Aorta (tissue), 5 donors: ENCODE measurements around the gene AMPD3. TPM values are rescaled to one million over a fixed set of nuclear protein-coding genes. Genes with fewer than 3 reads are reported as not detected.

ENCODE experiments used
- ATAC-seq: fragments of 200-7000 bp; cut with Tn5 transposase; one replicate; pipeline ENCODE4 v1.9.1; 2022; ENCODE audit warnings: moderate library complexity; ENCODE audit not compliant: low FRiP score
- DNase-seq, 2 donors: peaks; one replicate each; pipeline ENCODE4 v3.0.0-alpha.2; 2020
- H3K27ac ChIP-seq, 2 donors: one replicate each; pipeline ENCODE4 v1.5.1; 2013; ENCODE audit warnings: low read length in 2 of 2, mild to moderate bottlenecking in 2 of 2, moderate library complexity in 2 of 2, control low read depth in 1 of 2, inconsistent platforms in 1 of 2, low read depth in 1 of 2
- H3K27me3 ChIP-seq, 2 donors: one replicate each; pipeline ENCODE4 v1.6.1; 2013; ENCODE audit warnings: control low read depth in 1 of 2, low read length in 1 of 2, mild to moderate bottlenecking in 1 of 2, moderate library complexity in 1 of 2; ENCODE audit not compliant: insufficient read depth in 2 of 2, control insufficient read depth in 1 of 2
- H3K36me3 ChIP-seq, 2 donors: one replicate each; pipeline ENCODE4 v1.6.1; 2013; ENCODE audit warnings: control low read depth in 1 of 2, low read length in 1 of 2, mild to moderate bottlenecking in 1 of 2; ENCODE audit not compliant: insufficient read depth in 2 of 2, control insufficient read depth in 1 of 2
- H3K4me1 ChIP-seq, 2 donors: one replicate each; pipeline ENCODE4 v1.6.1; 2013; ENCODE audit warnings: low read length in 2 of 2, control low read depth in 1 of 2, mild to moderate bottlenecking in 1 of 2, moderate library complexity in 1 of 2; ENCODE audit not compliant: insufficient read depth in 2 of 2, control insufficient read depth in 1 of 2
- H3K4me3 ChIP-seq, 2 donors: one replicate each; pipeline ENCODE4 v1.5.1; 2013; ENCODE audit warnings: low read length in 2 of 2, control low read depth in 1 of 2, mild to moderate bottlenecking in 1 of 2
- H3K9me3 ChIP-seq: one replicate; pipeline ENCODE4 v1.6.1; 2013; ENCODE audit warnings: mild to moderate bottlenecking, low read length; ENCODE audit not compliant: control insufficient read depth
- WGBS, 2 donors: extraction: QIAGEN DNeasy Blood & Tissue Kit; methylation state at CpG; one replicate each; pipeline ENCODE4 v1.1.7; 2013; 5-methylcytosine and 5-hydroxymethylcytosine counted together
- intact Hi-C, 2 donors: fragments of 100-400 bp; cut with DNase I; formaldehyde crosslinking; loops; one replicate each; pipeline versions ENCODE4 v1.14.2 to v1.15.0; 2022
- polyA plus RNA-seq, 2 donors: library from polyadenylated mRNA; stranded (reverse); fragments of 200-250 nt; gene quantifications; one replicate each; pipeline ENCODE4 v1.2.3, GENCODE V29; 2013
- total RNA-seq, 2 donors: library from RNA; stranded (reverse); fragmentation: NEBNext Ultra II Directional; extraction: Animal tissue kit (Norgen Biotek cat#: 25700); gene quantifications; one replicate each; pipeline ENCODE4 v1.2.1, GENCODE V29; 2021
- donor health status: healthy with polysubstance abuse.
- donor health status: Bipolar disorder and iron deficiency.
- donor health status: DM: no; HTN: no; CAD: no.
- donor health status: DM: no; HTN: no; CAD: no.
- donor health status: DM: yes; HTN: yes; CAD: no.

The AMPD3 gene
- total and polyA plus RNA-seq, 4 donors: 2.5 to 16.9 (median 5.8) TPM

DNA sequence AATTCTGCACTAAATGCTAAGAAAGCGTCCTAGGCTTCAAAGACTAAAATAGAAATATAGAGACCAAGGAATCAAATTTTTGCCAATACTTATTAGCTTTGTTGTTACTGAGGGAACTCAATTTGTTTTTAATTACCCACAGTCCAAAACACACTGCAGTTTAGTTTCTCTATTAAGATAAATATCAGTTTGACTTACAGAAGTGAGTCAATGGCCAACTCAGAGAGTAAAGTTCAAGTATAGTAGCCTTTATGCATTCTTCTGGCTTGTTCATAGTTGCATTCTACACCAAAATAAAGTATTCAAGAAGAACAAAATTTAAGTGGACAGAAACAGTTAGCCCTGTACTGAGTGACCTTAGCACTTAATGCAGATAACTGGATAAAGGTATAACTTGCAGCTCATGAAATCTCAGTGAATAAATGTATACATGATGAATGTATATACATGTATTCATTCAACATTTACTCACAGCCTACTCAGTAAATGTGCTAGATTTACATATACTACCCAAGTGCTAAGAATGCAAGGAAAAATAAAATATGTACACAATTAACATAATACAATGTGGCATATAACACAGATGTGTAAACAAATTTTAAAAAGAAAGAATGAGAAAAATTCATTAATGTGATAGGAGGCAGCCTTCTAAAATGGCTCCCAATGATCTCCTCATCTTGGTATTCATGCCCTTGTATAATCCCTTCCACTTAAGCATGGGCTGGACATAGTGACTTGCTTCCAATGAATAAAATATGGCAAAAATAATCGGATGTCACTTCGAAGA, 95.6 kb downstream of the AMPD3 start:
- H3K27ac ChIP-seq: no peak overlapping the region
- no peak overlapping the region for H3K4me3 ChIP-seq
- no peaks in the 10 kb centered on the region for H3K4me1 ChIP-seq
- no peaks in the 10 kb centered on the region for H3K36me3 ChIP-seq
- H3K9me3 ChIP-seq: peaks cover 1% of the 10 kb centered on the region
- intact Hi-C loops: no loop called here
- no peaks in the 10 kb centered on the region for H3K27me3 ChIP-seq
- DNase-seq (no peak), ATAC-seq (no peak)
- WGBS, 2 donors: 87 to 92% methylated on average over 3 of the region's 3 CpGs

DNA sequence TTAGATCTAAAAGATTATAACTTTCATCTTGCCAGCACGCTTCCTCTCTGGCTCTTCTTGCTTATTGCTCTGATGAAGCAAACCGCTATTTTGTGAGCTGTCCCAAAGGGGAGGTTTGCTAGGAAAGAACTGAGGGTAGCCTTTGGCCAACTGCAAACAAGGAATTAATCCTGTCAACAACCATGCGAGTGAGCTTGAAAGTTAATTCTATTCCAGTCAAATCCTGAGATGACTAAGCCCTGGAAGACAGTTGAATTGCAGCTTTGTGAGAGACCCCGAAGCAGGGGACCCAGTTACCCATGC, 96.2 kb downstream of the AMPD3 start:
- H3K4me1 ChIP-seq: no peaks in the 10 kb centered on the region
- H3K36me3 ChIP-seq: no peaks in the 10 kb centered on the region
- intact Hi-C loops: no loop called here
- ATAC-seq (no peak), DNase-seq (no peak)
- no peaks in the 10 kb centered on the region for H3K27me3 ChIP-seq
- no peak overlapping the region for H3K4me3 ChIP-seq
- 78 to 90% methylated on average over 4 of the region's 4 CpGs for WGBS, 2 donors
- peaks cover 1% of the 10 kb centered on the region for H3K9me3 ChIP-seq
- H3K27ac ChIP-seq: no peak overlapping the region

DNA sequence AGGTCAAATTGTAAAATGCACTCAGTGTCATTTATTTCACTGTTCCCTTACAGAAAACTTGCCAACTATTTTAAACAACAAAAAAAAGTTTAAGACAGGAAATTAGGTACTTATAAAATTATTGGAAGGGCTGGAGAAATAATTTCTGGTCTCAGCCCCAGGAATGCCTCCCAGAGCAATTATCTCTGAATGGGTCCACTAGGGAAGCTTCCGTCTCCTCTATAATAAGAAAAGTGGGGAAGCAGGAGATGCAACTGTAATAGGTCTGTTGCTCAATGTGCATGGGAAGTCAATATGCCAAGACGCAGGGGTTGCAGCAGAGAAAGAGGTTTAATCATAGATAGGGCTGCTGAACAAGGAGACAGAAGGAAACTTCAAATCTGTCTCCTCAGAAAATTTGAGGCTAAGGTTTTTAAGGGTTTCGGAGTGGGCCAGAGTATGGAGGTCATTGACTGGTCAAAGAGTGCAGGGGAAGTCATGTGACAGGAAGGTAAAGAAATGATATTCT, 96.8 kb downstream of the AMPD3 start:
- Histone ChIP-seq H3K36me3 (no peaks in the 10 kb centered on the region), H3K27me3 (no peaks in the 10 kb centered on the region), H3K27ac (no peak overlapping the region), H3K4me3 (no peak overlapping the region), H3K4me1 (no peaks in the 10 kb centered on the region), H3K9me3 (peaks cover 1% of the 10 kb centered on the region)
- WGBS, 2 donors: 93 to 96% methylated on average over 3 of the region's 3 CpGs
- intact Hi-C loops: no loop called here
- ATAC-seq (no peak), DNase-seq (no peak)

DNA sequence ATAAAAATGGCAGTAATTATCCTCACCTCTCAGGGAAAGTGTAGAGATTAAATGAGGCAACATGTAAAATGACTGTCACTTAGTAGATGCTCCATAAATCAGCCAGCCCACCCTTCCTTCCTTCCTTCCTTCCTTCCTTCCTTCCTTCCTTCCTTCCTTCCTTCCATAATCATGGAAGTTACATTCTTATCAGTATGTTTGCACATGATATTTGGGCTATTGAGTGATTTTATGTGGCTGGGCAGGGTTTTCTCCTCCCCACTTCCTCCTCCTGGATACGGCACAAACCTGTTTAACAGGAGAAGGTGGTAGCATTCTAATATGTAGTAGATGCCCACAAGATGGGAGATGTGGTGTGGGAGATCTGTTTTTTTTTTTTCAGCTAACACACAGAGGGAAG, 101.5 kb downstream of the AMPD3 start:
- DNase-seq (no peak), ATAC-seq (no peak)
- WGBS, 2 donors: 81 to 100% methylated on average over 1 of the region's 1 CpG
- Histone ChIP-seq H3K27ac (no peak overlapping the region), H3K36me3 (peaks cover 0 to 6% of the 10 kb centered on the region in 2 donors), H3K4me3 (no peak overlapping the region), H3K4me1 (no peaks in the 10 kb centered on the region), H3K27me3 (no peaks in the 10 kb centered on the region), H3K9me3 (peaks cover 1% of the 10 kb centered on the region)
- intact Hi-C loops: no loop called here

Other genes starting within 250 kb of the AMPD3 start
- gene SBF2, start 161.0 kb upstream of the AMPD3 start, total RNA-seq: 10 to 100 TPM; 76.8 to 82.0 TPM
- gene SBF2, start 161.0 kb upstream of the AMPD3 start, polyA plus RNA-seq: 10 to 100 TPM in 1 of 2 donors, 1 to 10 TPM in 1; 6.4 to 18.3 TPM
- gene ADM, start 150.2 kb upstream of the AMPD3 start, total RNA-seq: 10 to 100 TPM; 31.9 to 76.1 TPM
- 1 to 10 TPM; 1.5 to 3.1 TPM for gene ADM, start 150.2 kb upstream of the AMPD3 start, polyA plus RNA-seq
- 10 to 100 TPM; 42.9 to 59.3 TPM for gene RNF141, start 85.9 kb downstream of the AMPD3 start, total RNA-seq
- 10 to 100 TPM; 20.5 to 61.6 TPM for gene RNF141, start 85.9 kb downstream of the AMPD3 start, polyA plus RNA-seq
- 100 to 1,000 TPM; 165 to 179 TPM for gene LYVE1, start 113.4 kb downstream of the AMPD3 start, total RNA-seq
- 10 to 100 TPM; 11.8 to 28.2 TPM for gene LYVE1, start 113.4 kb downstream of the AMPD3 start, polyA plus RNA-seq
- gene IRAG1, start 238.5 kb downstream of the AMPD3 start, total RNA-seq: 100 to 1,000 TPM; 189 to 518 TPM
- gene IRAG1, start 238.5 kb downstream of the AMPD3 start, polyA plus RNA-seq: 100 to 1,000 TPM in 1 of 2 donors, 10 to 100 TPM in 1; 92.3 to 135 TPM